ENCODE data around the gene CRY2. TPM values are rescaled to one million over a fixed set of nuclear protein-coding genes. Genes with fewer than 3 reads are reported as not detected.
A peak's percentile ranks its signal among the peaks of the same experiment; 100 is the strongest.
"Not testable (repeated sequence)": the region's sequence is repeated elsewhere in the genome, so short reads cannot be mapped to it uniquely, and the experiment has no call there.

The CRY2 gene
- total RNA-seq, 2 donors from 2014 or later, result 200 to 224 TPM

DNA sequence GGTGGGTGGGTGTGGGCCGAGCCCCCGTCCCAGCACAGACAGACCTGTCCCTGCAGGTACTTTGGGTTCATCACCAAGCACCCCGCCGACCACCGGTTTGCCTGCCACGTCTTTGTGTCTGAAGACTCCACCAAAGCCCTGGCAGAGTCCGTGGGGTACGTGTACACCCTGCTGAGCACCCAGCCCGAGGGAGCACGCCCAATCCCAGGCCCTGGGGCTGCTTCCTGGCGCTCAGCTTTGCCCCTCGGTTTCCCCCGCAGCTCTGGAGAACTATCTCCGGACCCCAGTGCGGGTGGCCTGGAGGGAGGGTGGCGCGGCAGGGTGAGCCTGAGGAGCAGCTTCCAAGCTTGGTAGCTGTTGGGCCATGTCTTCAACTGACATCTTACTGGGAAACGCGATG, 57.8 kb downstream of the CRY2 start:
- Mint-ChIP-seq H3K4me1 (peaks cover 20% of the 10 kb centered on the region), H3K27ac (no peak overlapping the region)

DNA sequence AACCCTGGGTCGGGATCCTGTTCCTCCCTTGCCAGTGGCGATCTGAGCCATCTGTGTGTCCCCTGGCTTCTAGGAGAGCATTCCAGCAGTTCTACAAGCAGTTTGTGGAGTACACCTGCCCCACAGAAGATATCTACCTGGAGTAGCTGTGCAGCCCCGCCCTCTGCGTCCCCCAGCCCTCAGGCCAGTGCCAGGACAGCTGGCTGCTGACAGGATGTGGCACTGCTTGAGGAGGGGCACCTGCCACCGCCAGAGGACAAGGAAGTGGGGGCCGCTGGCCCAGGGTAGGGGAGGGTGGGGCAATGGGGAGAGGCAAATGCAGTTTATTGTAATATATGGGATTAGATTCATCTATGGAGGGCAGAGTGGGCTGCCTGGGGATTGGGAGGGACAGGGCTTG, 58.3 kb downstream of the CRY2 start:
- peaks cover 18% of the 10 kb centered on the region for H3K4me1 Mint-ChIP-seq
- not testable (repeated sequence) for ATAC-seq; H3K27me3 Mint-ChIP-seq; H3K4me3 Mint-ChIP-seq; H3K36me3 Mint-ChIP-seq (ENCODE audit: low read depth); DNase-seq; H3K9me3 ChIP-seq (ENCODE audit: control insufficient read depth, low read length, poor library complexity, severe bottlenecking); H3K27ac Mint-ChIP-seq

More for the DNA sequence above, 57.8 kb downstream of the CRY2 start:
- ATAC-seq, result no peak
- DNase-seq, result no peak
- H3K36me3 Mint-ChIP-seq (ENCODE audit: low read depth), result peaks cover 3% of the 10 kb centered on the region
- peaks cover 7% of the 10 kb centered on the region for H3K27me3 Mint-ChIP-seq
- no peaks in the 10 kb centered on the region for H3K9me3 ChIP-seq (ENCODE audit: control insufficient read depth, low read length, poor library complexity, severe bottlenecking)
- no peak overlapping the region for H3K4me3 Mint-ChIP-seq

DNA sequence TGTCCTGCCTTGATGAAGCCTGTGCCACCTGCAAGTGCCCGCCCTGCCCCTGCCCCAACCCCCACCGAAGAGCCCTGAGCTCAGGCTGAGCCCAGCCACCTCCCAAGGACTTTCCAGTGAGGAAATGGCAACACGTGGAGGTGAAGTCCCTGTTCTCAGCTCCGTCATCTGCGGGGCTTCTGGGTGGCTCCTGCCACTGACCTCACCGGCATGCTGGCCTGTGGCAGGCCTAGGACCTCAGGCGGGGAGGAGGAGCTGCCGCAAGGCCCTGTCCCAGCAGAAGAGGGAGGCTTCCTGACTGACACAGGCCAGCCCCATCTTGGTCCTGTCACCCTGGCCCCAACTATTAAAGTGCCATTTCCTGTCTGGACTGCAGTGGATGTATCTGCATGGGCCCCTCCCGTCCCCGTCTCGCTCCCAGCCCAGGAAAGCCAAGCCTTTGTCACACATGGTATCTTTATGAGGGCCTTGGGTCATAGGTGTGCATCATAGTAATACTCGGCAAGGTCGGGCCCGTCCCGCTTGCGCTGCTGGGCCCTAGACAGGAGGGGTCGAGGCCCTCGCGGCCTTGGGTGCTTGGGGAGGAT, 58.9 kb downstream of the CRY2 start:
- Mint-ChIP-seq H3K4me3 (peak overlapping the region; percentile 52), H3K36me3 (ENCODE audit: low read depth) (no peaks in the 10 kb centered on the region), H3K27me3 (no peaks in the 10 kb centered on the region), H3K4me1 (peaks cover 14% of the 10 kb centered on the region), H3K27ac (no peak overlapping the region)
- H3K9me3 ChIP-seq (ENCODE audit: control insufficient read depth, low read length, poor library complexity, severe bottlenecking), result no peaks in the 10 kb centered on the region
- DNase-seq (no peak), ATAC-seq (peak; percentile 15)

DNA sequence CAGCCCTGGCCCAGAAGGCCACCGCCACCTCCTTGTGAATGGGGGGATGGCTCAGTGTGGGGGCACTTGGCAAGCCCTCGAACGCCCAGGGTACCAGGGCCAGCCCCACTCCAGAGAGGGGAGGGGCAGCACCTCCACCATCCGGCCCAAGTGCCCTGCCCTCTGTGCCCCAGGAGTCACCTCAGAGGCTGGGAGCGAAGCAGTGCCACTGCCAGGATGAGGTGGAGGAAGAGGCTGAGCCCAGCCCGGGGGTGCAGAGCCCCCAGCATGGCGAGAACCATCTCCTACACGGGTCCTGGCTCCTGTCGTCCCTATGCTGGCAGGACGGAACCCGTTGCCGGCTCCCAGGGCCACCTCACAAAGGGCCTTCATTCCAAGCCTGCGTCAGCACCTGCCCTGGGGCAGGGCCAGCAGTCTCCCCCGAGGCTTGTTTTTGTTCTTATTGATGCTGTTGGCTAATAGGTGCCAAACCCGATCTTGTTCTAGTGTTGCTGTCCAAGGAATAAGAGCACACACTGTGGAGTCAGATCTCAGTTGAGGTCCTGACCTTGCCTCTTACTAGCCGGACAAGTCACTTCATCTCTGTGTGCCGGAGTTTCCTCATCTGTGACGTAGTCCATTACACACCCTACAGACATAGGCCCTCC, 59.8 kb downstream of the CRY2 start, which contains the start of gene FREY1:
Gene FREY1 (minus strand): TSS at position 307 of the 647 bp plus-strand sequence. CDS start 26 bp downstream, at position 281.
- no peaks in the 10 kb centered on the region for H3K27me3 Mint-ChIP-seq
- peak within 1 kb of the TSS; percentile 79 for H3K27ac Mint-ChIP-seq
- peak within 1 kb of the TSS; percentile 71 for H3K4me3 Mint-ChIP-seq
- DNase-seq (no peak), ATAC-seq (peak; percentile 10)
- peaks cover 14% of the 10 kb centered on the region for H3K4me1 Mint-ChIP-seq
- no peaks in the 10 kb centered on the region for H3K9me3 ChIP-seq (ENCODE audit: control insufficient read depth, low read length, poor library complexity, severe bottlenecking)
- H3K36me3 Mint-ChIP-seq (ENCODE audit: low read depth), result no peaks in the 10 kb centered on the region

DNA sequence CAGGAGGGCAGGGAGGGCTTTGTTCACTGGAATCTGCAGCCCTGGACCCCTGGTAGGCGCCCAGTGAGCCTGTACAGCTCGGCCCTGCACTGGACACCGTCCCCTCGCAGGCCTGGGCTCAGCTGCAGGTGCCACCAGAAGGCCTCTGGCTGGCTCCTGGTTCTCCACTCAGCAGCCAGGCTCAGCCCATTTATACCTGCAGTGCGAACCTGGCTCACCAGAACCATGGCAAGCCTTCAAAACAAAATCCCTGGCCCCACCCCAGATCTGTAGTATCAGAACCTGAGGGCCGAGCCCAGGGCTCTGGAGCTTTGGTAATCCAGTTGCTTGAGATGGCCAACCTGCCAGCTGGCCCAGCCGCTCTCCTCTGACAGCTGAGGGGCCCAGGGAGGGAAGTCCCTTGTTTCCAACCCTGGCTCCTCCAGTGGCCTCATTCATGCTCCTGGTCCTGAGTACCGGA, 60.7 kb downstream of the CRY2 start:
- DNase-seq (no peak), ATAC-seq (peak; percentile 8)
- H3K9me3 ChIP-seq (ENCODE audit: control insufficient read depth, low read length, poor library complexity, severe bottlenecking), result no peaks in the 10 kb centered on the region
- H3K4me3 Mint-ChIP-seq, result peak overlapping the region; percentile 71
- H3K27me3 Mint-ChIP-seq, result no peaks in the 10 kb centered on the region
- no peaks in the 10 kb centered on the region for H3K36me3 Mint-ChIP-seq (ENCODE audit: low read depth)
- peak overlapping the region; percentile 79 for H3K27ac Mint-ChIP-seq
- H3K4me1 Mint-ChIP-seq, result peaks cover 14% of the 10 kb centered on the region

DNA sequence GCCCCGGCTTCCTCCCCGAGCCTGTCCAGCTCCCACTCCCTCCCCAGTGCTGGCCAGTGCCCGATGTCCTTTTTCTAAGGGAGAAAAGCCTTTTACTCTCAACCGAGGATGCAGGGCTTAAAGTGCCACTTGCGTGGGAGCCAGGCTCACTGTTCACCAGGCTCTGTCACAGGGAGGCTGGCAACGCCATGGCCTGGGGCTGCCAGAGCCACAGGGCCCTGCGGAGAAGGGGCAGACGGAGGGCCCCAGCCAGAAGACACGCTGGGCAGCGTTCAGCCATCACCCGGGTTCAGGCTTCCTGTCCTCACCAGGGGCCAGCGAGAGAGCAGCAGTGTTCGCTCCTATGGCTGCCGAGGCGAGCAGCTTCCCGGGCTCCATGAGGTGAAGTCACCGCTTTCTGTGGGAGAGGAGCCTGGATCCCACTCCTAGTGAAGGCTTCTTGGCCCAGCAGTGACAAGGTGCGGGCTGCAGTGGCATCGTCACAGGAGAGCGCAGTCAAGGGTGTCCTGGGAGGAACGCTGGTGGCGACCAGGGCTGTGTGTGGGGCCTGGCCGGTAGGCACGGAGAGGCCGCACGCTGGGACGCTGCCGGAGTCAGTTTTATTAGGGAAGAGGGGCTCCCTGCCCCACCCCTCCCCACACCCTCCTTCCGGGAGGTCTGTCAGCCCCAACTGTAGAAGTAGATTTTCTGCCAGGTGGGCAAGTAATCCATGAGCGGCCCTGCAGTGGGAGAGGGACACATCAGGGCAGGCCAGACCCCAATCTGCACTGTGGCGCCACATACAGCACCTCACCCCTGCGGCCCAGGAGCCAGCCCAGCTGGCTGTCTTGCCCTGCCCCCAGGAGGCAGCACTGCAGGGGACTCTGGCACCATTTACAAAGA, 62.6 kb downstream of the CRY2 start:
- no peak for ATAC-seq
- H3K4me1 Mint-ChIP-seq, result peaks cover 12% of the 10 kb centered on the region
- H3K4me3 Mint-ChIP-seq, result no peak overlapping the region
- no peaks in the 10 kb centered on the region for H3K9me3 ChIP-seq (ENCODE audit: control insufficient read depth, low read length, poor library complexity, severe bottlenecking)
- H3K36me3 Mint-ChIP-seq (ENCODE audit: low read depth), result peaks cover 4% of the 10 kb centered on the region
- H3K27me3 Mint-ChIP-seq, result no peaks in the 10 kb centered on the region
- no peak overlapping the region for H3K27ac Mint-ChIP-seq
- no peak for DNase-seq

DNA sequence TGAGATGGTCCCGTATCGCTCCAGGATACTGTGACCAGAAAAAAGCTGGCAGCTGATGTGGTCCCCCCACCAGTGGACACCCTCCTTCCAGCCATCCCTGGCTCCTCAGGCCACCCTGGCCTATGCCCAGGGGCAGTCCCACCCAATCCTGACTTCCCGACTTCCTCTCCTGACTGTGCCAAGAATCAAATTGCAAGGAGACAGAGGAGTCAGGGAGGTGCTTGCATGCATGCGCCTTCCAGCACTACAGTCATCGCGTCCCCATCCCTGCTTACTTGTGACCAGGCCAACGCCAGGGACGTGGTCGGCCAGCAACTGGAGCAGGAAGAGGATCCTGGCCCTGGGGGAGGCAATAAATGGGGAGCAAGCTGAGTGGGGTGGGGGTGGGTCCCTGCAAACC, 63.3 kb downstream of the CRY2 start:
- H3K36me3 Mint-ChIP-seq (ENCODE audit: low read depth), result peaks cover 4% of the 10 kb centered on the region
- DNase-seq (no peak), ATAC-seq (no peak)
- H3K27ac Mint-ChIP-seq, result no peak overlapping the region
- peaks cover 13% of the 10 kb centered on the region for H3K4me1 Mint-ChIP-seq
- no peak overlapping the region for H3K4me3 Mint-ChIP-seq
- H3K27me3 Mint-ChIP-seq, result no peaks in the 10 kb centered on the region
- no peaks in the 10 kb centered on the region for H3K9me3 ChIP-seq (ENCODE audit: control insufficient read depth, low read length, poor library complexity, severe bottlenecking)

DNA sequence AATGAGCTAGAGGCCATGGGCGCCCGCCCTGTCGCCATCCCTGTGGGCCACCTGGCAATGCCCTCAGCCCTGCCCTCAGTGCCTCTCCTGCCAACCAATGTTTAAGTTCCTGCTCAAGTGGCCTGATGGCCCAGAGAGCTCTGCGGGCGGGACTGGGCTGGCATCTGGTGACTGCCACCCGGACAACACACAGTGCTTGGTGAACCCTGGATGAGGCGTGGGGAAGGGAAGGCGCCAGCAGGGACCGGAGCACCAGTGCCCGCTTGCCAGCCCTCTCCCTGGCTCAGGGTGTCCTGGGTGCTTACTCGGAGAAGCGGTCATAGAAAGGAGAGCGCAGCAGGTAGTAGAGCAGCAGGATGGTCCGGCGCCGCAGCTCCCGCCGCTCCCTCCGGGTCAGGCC, 66.2 kb downstream of the CRY2 start:
- H3K27ac Mint-ChIP-seq, result peak overlapping the region; percentile 11
- H3K36me3 Mint-ChIP-seq (ENCODE audit: low read depth), result peaks cover 4% of the 10 kb centered on the region
- no peaks in the 10 kb centered on the region for H3K9me3 ChIP-seq (ENCODE audit: control insufficient read depth, low read length, poor library complexity, severe bottlenecking)
- H3K27me3 Mint-ChIP-seq, result no peaks in the 10 kb centered on the region
- peak overlapping the region; percentile 12 for H3K4me3 Mint-ChIP-seq
- DNase-seq (no peak), ATAC-seq (no peak)
- peaks cover 23% of the 10 kb centered on the region for H3K4me1 Mint-ChIP-seq

DNA sequence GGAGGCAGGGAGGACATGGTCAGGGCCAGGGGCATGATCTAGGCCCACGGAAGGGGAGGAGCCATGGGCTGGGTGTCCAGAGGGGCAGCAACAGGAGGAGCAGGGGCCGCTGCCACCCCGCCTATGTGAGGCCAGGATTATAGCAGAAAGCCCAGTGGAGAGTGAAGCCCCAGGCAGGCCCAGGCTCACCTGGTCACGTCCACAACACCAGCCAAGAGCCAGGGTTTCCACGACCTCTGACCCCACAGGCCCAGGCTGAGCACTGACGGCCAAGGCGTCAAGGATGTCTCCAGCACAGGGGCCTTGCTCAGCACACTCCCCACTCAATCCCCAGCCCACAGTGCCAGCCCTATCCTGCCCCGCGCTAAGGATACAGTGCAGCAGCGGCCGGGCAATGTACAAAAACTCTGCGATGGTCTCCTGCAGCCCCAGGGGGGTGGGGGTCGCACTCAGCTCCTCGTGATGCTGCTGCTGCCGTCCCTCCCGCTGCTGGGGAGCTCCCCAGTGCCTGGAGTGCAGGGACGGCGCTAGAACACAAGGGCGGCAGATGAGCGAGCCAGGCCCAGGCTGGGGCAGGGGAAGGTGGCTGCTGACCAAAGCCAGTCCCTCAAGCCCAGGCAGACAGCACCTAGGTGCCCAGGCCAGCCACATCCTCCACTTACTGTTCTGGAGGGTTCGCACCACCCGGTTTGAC, 66.8 kb downstream of the CRY2 start:
- H3K9me3 ChIP-seq (ENCODE audit: control insufficient read depth, low read length, poor library complexity, severe bottlenecking), result no peaks in the 10 kb centered on the region
- H3K4me1 Mint-ChIP-seq, result peaks cover 25% of the 10 kb centered on the region
- DNase-seq (no peak), ATAC-seq (no peak)
- H3K27me3 Mint-ChIP-seq, result no peaks in the 10 kb centered on the region
- peak overlapping the region; percentile 12 for H3K4me3 Mint-ChIP-seq
- H3K36me3 Mint-ChIP-seq (ENCODE audit: low read depth), result peaks cover 4% of the 10 kb centered on the region
- peak overlapping the region; percentile 11 for H3K27ac Mint-ChIP-seq

DNA sequence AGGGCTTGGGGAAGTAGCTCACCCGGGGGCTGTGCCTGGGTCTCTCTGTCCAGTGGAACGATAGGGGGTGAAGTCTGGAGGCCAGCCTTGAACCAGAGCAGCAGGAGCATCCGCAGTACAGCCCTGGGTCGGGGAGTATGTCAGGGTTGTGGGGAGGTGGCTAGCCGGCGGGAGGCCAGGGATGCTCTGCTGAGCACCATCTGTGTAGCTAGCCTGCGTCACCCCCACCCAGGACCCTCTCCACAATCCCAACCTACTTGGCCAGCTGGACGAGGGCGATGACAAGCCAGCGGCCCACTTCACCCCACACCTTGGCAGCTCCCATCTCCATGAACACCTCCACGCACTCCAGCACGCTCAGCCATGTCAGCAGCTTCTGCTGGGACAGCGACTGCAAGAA, 68.2 kb downstream of the CRY2 start:
- H3K36me3 Mint-ChIP-seq (ENCODE audit: low read depth), result peaks cover 4% of the 10 kb centered on the region
- H3K27ac Mint-ChIP-seq, result peak overlapping the region; percentile 95
- peaks cover 37% of the 10 kb centered on the region for H3K4me1 Mint-ChIP-seq
- no peak for DNase-seq
- H3K4me3 Mint-ChIP-seq, result no peak overlapping the region
- H3K27me3 Mint-ChIP-seq, result no peaks in the 10 kb centered on the region
- no peaks in the 10 kb centered on the region for H3K9me3 ChIP-seq (ENCODE audit: control insufficient read depth, low read length, poor library complexity, severe bottlenecking)
- no peak for ATAC-seq

DNA sequence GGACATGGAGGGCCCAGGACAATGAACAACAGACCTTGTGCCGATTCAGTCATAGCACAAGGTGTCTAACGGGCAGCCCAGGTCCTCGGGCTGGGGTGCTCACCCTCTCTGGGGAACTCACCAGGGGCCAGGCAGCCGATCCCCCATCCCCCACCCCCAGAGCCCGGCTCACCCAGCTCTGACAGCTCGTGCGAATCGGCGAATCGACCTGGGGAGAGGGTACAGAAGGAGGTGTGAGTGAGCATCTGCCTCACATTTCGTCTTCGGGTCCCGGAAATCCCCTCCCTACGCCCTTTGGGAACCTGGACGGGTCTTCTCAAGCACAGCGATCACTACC, 70.0 kb downstream of the CRY2 start:
- Mint-ChIP-seq H3K4me3 (peak overlapping the region; percentile 96), H3K36me3 (ENCODE audit: low read depth) (peaks cover 4% of the 10 kb centered on the region), H3K4me1 (peaks cover 41% of the 10 kb centered on the region), H3K27ac (peak overlapping the region; percentile 95), H3K27me3 (no peaks in the 10 kb centered on the region)
- no peak for DNase-seq
- H3K9me3 ChIP-seq (ENCODE audit: control insufficient read depth, low read length, poor library complexity, severe bottlenecking), result no peaks in the 10 kb centered on the region
- ATAC-seq, result peak; percentile 1

DNA sequence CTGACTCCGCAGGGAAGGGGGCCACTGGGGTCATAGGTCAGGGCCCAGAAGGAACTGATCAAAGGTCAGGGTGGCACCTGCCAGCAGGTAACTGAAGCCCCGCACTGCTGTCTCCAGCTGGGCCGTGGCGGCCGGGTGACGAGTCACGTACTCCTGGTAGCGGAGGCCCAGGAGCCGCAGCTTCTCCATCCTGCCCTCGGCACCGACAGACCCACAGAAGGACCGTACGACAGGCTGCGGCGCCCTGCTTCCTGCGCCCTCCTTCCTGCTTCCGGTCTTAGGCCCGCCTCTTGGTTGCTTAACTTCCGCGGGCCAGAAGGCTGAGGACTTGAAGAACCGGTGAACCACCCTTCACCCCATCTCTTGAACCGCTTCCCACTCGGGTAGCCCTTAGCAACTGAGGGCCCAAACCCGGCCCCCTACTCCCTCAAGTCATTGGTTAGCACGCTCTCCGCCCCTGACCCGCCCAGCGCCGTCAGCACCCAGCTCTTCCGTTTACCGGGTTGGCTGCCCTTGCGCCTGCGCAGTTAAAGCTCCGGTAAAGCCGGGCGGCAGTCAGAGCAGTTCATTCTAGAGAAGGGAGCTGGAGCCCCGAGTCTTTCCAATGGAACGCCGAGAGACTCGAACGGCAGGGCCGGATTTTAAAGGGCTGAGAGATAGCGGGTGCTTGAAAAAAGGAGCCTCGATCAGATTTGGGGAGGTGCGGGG, 70.5 kb downstream of the CRY2 start, which contains the start of gene PEX16:
Gene PEX16 (minus strand): TSS at position 255 of the 708 bp plus-strand sequence. CDS start 66 bp downstream, at position 189.
- DNase-seq (peak; percentile 89 to 96 (median 91)), ATAC-seq (peak; percentile 91)
- H3K4me3 Mint-ChIP-seq, result peak within 1 kb of the TSS; percentile 96
- H3K9me3 ChIP-seq (ENCODE audit: control insufficient read depth, low read length, poor library complexity, severe bottlenecking), result no peaks in the 10 kb centered on the region
- H3K36me3 Mint-ChIP-seq (ENCODE audit: low read depth), result peaks cover 4% of the 10 kb centered on the region
- peaks cover 41% of the 10 kb centered on the region for H3K4me1 Mint-ChIP-seq
- peak within 1 kb of the TSS; percentile 95 for H3K27ac Mint-ChIP-seq
- no peaks in the 10 kb centered on the region for H3K27me3 Mint-ChIP-seq

Measured in T-helper 17 cell (primary cell).